GM12892 (cell line): ENCODE measurements around the gene FBXL5.

Source experiments
- DNase-seq: peaks from one replicate; pipeline ENCODE4 v3.0.0; 2011; ENCODE audit not compliant: insufficient read length
- FAIRE-seq: peaks from 2 replicates; lab custom pipeline; 2011; peaks lifted over from hg19 to GRCh38; lab: Jason Lieb, UNC
- POLR2A ChIP-seq: IDR thresholded peaks from 2 replicates; pipeline ENCODE4 v1.6.1; 2011; ENCODE audit warnings: low read depth, low read length, control low read depth
- POLR2AphosphoS5 ChIP-seq: IDR thresholded peaks from 2 replicates; pipeline ENCODE4 v1.6.1; 2011; ENCODE audit warnings: low read depth, low read length, control low read depth
- TAF1 ChIP-seq: IDR thresholded peaks from 2 replicates; pipeline ENCODE4 v1.6.1; 2011; ENCODE audit warnings: low read depth, mild to moderate bottlenecking, control low read depth, low read length, borderline replicate concordance

The FBXL5 gene

DNA sequence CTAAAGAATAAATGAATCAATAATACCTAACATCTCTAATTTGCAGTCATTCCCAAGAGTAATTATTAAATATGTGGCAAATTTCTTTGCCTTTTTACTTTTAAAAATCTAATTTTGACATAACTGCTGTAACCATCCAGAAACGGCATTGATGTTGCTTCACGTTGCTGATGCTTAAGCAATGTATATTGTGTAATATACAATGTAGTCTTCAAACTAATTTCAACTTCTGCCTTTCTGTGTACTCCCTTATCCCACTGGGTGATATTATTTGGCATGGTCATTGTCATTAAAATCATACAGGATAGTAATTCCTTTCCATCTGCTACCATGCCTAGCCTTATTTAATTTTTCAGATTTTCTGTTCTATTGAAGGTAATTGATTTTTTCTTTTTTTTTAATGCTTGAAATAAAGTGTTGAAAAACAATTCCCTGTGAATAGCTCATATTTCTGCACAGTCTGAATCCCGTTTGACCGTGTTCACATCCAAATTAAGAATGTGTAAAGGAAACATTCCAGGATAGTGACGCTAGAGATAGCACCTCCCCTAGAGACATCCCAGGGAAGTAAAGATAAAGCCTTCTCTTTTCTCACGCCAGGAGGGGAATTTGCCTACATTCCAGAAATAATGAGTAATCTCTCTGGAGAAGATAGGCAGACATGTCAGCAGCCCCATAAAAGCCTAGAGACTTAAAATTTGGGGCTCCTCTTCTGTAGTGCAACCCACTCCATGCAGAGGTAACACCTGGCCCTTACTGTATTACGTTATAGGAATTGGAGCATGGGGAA, 35.1 kb upstream of the FBXL5 start:
- DNase-seq (no peak), FAIRE-seq (no peak)

DNA sequence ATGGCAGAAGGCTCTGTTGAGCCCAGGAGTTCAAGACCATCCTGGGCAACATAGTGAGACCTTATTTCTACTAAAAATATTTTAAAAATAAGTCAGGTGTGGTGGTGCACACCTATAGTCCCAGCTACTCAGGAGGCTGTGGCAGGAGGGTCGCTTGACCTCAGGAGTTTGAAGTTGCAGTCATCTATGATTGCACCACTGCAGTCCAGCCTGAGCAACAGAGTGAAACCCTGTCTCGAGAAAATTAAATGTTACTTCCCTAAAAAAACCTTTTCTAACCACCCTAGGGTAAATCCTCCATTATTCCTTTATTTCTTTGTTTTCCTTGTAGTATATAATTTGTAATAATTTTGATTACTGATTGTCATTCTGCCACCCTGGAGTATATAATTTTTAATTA, 34.4 kb upstream of the FBXL5 start:
- no peak for DNase-seq
- no peak for TF ChIP-seq POLR2A
- no peak for TF ChIP-seq TAF1
- TF ChIP-seq POLR2AphosphoS5: no peak
- no peak for FAIRE-seq

More for the DNA sequence above, 35.1 kb upstream of the FBXL5 start:
- no peak for TF ChIP-seq POLR2AphosphoS5
- no peak for TF ChIP-seq POLR2A
- TF ChIP-seq TAF1: no peak

- no peak for TF ChIP-seq TAF1
- no peak for TF ChIP-seq POLR2A
- no peak for TF ChIP-seq POLR2AphosphoS5
- no peak for FAIRE-seq
These were observed 32.9 kb upstream of the FBXL5 start for GRCh38 chr4:15688051-15688450.

GRCh38 chr4:15684498-15684897, 29.3 kb upstream of the FBXL5 start:
- TF ChIP-seq TAF1: no peak
- no peak for TF ChIP-seq POLR2AphosphoS5
- no peak for TF ChIP-seq POLR2A
- FAIRE-seq (no peak), DNase-seq (no peak)

More at GRCh38 chr4:15688051-15688450, 32.9 kb upstream of the FBXL5 start:
- no peak for DNase-seq

GRCh38 chr4:15683143-15683495, 28.0 kb upstream of the FBXL5 start:
- no peak for DNase-seq
- TF ChIP-seq POLR2AphosphoS5: no peak
- TF ChIP-seq POLR2A: no peak
- TF ChIP-seq TAF1: no peak
- FAIRE-seq: no peak

DNA sequence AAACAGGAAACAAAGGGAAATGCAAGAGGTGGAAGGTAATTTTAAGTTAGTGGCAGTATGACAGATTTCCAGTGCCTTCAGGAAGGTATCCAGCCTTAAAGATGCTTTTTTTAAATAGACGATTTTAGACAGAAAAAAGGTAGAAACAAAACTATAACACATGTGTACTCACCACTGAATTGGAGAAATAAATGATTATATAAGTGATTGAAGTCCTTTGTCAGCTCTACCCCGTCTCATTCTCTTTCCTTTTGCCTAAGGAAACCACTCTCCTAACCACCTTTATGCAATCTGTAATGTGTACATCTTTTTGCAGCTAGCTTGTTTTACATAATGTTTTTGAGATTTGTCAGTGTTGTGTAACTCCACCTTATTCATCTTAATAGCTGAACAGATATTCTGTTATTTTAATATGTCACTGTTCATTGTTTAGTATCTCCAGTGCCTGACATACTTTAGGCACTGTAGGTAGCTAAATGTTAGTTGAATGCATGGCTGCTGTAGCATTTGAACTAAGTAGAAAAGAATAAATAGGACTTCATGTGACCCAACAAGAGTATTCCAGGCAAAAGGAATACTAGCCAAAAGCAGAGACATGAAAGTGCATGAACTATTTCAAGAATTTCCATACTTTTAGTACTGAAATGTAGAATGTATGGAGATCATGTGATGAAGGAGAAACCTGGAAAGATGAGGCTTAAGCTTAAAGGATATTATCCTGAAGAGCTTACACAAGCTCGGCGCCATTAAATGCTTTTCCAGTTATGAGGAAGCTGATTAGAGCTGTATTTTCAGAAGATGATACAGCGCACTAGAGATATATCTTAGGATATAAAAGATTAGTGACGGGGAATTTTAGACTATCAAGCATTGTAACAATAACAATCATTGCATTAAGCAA, 27.3 kb upstream of the FBXL5 start:
- FAIRE-seq: no peak
- TF ChIP-seq TAF1: no peak
- no peak for TF ChIP-seq POLR2A
- no peak for TF ChIP-seq POLR2AphosphoS5
- DNase-seq: no peak

DNA sequence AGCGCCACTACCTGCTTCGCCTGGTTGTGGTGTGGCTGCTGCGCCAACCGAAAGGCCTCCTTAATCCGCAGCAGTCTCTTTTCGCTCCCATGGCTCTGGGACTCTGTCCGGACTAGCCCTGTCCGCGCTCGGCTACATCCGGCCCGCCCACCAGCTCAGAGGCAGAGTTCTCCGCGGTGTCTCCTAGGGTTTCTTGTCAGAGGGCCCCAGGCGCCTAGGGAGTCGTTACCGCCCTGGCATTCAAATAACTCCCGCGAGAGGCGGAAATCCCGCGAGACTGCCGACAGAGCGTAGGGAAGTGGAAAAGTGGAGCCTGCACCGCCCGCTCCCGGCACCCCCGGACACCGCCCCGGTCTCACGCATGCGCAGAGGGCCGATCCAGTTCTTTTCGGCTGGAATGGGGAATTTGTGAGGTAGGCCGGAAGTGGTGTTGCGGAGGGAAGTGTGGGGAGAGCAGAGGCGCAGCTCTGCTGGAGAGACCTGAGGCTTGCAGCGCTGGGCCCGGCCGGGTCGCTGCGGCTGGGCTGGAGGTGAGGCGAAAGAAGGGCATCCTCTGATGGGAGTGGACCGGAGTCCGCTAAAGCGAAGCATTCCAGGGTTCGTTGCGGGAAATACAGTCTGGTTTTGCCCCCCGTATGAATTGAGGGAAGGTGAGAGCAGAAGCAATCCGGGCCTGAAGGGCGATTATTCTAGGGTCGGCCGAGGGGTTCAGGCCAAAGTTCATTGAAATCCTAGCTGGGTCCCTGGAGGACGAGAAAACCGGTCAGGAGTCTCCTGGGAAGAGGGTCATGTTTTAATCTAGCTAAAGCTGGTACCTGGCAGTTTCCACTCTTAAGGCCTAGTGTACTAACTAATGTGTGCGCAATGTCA, 26.4 kb upstream of the FBXL5 start, which contains the start of gene FAM200B:
TSS of gene FAM200B (plus strand) at position 456 of the 870 bp plus-strand sequence. CDS start 5,151 bp downstream, outside the sequence.
- 0 out of 2 replicates have a peak, but pooled peaks have one; percentile 41 for TF ChIP-seq TAF1
- TF ChIP-seq POLR2A: peak; percentile 85
- peak; percentile 68; the same call in 1 of the 2 replicates for TF ChIP-seq POLR2AphosphoS5
- FAIRE-seq (peak; percentile 94), DNase-seq (peak; percentile 80)

DNA sequence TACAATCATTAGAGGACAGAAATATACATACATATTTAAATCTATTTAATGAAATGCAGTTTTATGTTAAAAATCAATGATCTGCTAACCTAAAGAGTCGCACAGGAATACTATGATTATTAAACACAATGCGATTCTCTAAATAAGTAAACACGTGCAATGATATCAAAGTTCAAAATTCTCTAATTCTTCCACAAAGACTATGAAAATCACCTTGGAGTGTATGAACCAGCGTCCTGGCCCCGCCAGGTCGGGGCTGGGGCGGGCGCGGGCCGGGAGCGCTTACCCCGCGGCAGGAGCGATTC, 25.9 kb upstream of the FBXL5 start:
- TF ChIP-seq POLR2A: no peak
- TF ChIP-seq POLR2AphosphoS5: no peak
- TF ChIP-seq TAF1: no peak
- no peak for FAIRE-seq
- DNase-seq: no peak

- no peak for DNase-seq
- no peak for FAIRE-seq
- TF ChIP-seq TAF1 (no peak), POLR2A (no peak), POLR2AphosphoS5 (no peak)
These were observed 22.4 kb upstream of the FBXL5 start for GRCh38 chr4:15677507-15677988.

DNA sequence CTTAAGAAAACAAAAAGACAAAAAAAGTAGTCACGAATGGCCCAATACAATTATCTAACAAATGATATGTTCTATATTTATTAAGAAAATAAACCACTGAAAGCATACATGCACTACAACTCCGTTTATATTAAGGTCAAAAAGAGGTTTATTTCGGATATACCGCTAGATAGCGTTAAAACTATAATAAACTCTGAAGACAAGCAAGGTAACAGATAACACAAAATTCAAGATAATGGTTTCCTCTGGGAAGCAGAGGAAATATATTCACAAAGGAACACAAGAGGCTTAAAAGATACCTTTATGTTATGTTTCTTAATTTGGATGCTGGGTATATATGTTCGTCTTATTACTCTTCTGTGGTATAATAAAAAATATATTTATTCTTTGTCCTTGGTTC, 21.7 kb upstream of the FBXL5 start:
- DNase-seq (no peak), FAIRE-seq (no peak)
- no peak for TF ChIP-seq TAF1
- no peak for TF ChIP-seq POLR2AphosphoS5
- TF ChIP-seq POLR2A: no peak

DNA sequence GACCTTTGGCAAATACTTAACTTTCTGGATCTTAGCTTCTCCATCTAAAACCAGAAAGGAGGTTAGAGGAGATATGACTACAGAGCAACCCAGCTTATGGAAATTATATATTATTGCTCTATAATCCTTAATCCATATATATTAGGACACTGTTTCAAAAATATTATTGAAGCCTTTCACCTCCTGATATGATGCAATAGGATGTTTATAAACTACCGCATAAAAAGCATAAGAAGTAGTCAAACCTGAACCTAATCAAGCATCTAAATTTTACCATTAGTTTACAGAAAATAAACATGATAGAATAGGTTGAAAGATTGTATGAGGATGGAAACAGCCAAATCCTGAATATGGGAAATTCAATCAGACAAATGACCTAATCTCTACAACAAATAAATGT, 20.9 kb upstream of the FBXL5 start:
- FAIRE-seq: no peak
- TF ChIP-seq POLR2AphosphoS5 (no peak), TAF1 (no peak)
- no peak for DNase-seq
